ENCODE measurements around the gene TREM1.
A peak's percentile ranks its signal among the peaks of the same experiment; 100 is the strongest.

TREM1 gene

GRCh38 chr6:41294214-41294872 lies 7.9 kb upstream of the TREM1 start:
- DNase-seq: no peak

- no peak for DNase-seq
Observed at GRCh38 chr6:41291717-41292116, 5.2 kb upstream of the TREM1 start.

GRCh38 chr6:41289815-41290214 lies 3.3 kb upstream of the TREM1 start:
- DNase-seq: no peak

- DNase-seq: no peak
Observed at GRCh38 chr6:41288754-41289129, 2.3 kb upstream of the TREM1 start.

- peak; percentile 94 to 97 for DNase-seq
Observed at GRCh38 chr6:41288030-41288753, 1.7 kb upstream of the TREM1 start.

GRCh38 chr6:41284726-41285125 lies 1.8 kb downstream of the TREM1 start:
- no peak for DNase-seq

GRCh38 chr6:41283600-41283999 lies 2.9 kb downstream of the TREM1 start:
- DNase-seq: no peak

- DNase-seq: no peak
Observed at GRCh38 chr6:41280381-41281057, 6.0 kb downstream of the TREM1 start.

- peak; percentile 8 to 88 for DNase-seq
Observed at GRCh38 chr6:41278699-41279405, 7.6 kb downstream of the TREM1 start.

- no peak for DNase-seq
Observed at GRCh38 chr6:41277605-41278004, 8.9 kb downstream of the TREM1 start.

GRCh38 chr6:41275489-41275888 lies 11.0 kb downstream of the TREM1 start:
- DNase-seq: no peak

GRCh38 chr6:41274256-41274655 lies 12.2 kb downstream of the TREM1 start:
- no peak for DNase-seq

GRCh38 chr6:41273714-41274113 lies 12.8 kb downstream of the TREM1 start:
- no peak for DNase-seq

- DNase-seq: no peak
Observed at GRCh38 chr6:41272591-41273240, 13.8 kb downstream of the TREM1 start.

GRCh38 chr6:41271901-41272395 lies 14.5 kb downstream of the TREM1 start:
- DNase-seq: no peak

GRCh38 chr6:41269716-41270115 lies 16.8 kb downstream of the TREM1 start:
- DNase-seq: no peak

GRCh38 chr6:41269166-41269565 lies 17.3 kb downstream of the TREM1 start:
- DNase-seq: no peak

- DNase-seq: no peak
Observed at GRCh38 chr6:41268478-41268877, 18.0 kb downstream of the TREM1 start.

- no peak for DNase-seq
Observed at GRCh38 chr6:41266541-41266940, 19.9 kb downstream of the TREM1 start.

GRCh38 chr6:41263267-41263666 lies 23.2 kb downstream of the TREM1 start:
- no peak for DNase-seq

- DNase-seq: no peak
Observed at GRCh38 chr6:41262401-41262800, 24.1 kb downstream of the TREM1 start.

GRCh38 chr6:41258196-41258493 lies 28.3 kb downstream of the TREM1 start:
- DNase-seq: no peak

Measured in NCI-H526 (cell line).